NCI-H69 (cell line): ENCODE data around the gene GOLGA6L7.
A peak's percentile ranks its signal among the peaks of the same experiment; 100 is the strongest.
"Not testable (repeated sequence)": the region's sequence is repeated elsewhere in the genome, so short reads cannot be mapped to it uniquely, and the experiment has no call there.

Experiments used
- DNase-seq: peaks from one replicate; lab custom pipeline; 2025; lab: John Stamatoyannopoulos, UW

The GOLGA6L7 gene

GRCh38 chr15:28847247-28847646, 1.2 kb downstream of the GOLGA6L7 start:
- DNase-seq = not testable (repeated sequence)

GRCh38 chr15:28844147-28844546, 4.3 kb downstream of the GOLGA6L7 start:
- DNase-seq = not testable (repeated sequence)

- not testable (repeated sequence) for DNase-seq
These were observed 4.9 kb downstream of the GOLGA6L7 start for GRCh38 chr15:28843520-28843919.

- DNase-seq = not testable (repeated sequence)
These were observed 6.2 kb downstream of the GOLGA6L7 start for GRCh38 chr15:28842210-28842609.

- not testable (repeated sequence) for DNase-seq
These were observed 8.2 kb downstream of the GOLGA6L7 start for GRCh38 chr15:28840285-28840684.

- not testable (repeated sequence) for DNase-seq
These were observed 13.4 kb downstream of the GOLGA6L7 start for GRCh38 chr15:28834957-28835585.

- peak; percentile 97 for DNase-seq
These were observed 16.4 kb downstream of the GOLGA6L7 start for GRCh38 chr15:28831897-28832587.

- not testable (repeated sequence) for DNase-seq
These were observed 27.0 kb downstream of the GOLGA6L7 start for GRCh38 chr15:28821420-28821819.

- DNase-seq = not testable (repeated sequence)
These were observed 28.5 kb downstream of the GOLGA6L7 start for GRCh38 chr15:28819930-28820295.

- not testable (repeated sequence) for DNase-seq
These were observed 29.2 kb downstream of the GOLGA6L7 start for GRCh38 chr15:28819019-28819929.

- DNase-seq = not testable (repeated sequence)
These were observed 30.3 kb downstream of the GOLGA6L7 start for GRCh38 chr15:28818168-28818567.

- not testable (repeated sequence) for DNase-seq
These were observed 34.4 kb downstream of the GOLGA6L7 start for GRCh38 chr15:28814059-28814458.

- not testable (repeated sequence) for DNase-seq
These were observed 35.1 kb downstream of the GOLGA6L7 start for GRCh38 chr15:28813392-28813791.

- not testable (repeated sequence) for DNase-seq
These were observed 36.4 kb downstream of the GOLGA6L7 start for GRCh38 chr15:28811852-28812550.

- DNase-seq = not testable (repeated sequence)
These were observed 38.0 kb downstream of the GOLGA6L7 start for GRCh38 chr15:28810444-28810843.

- not testable (repeated sequence) for DNase-seq
These were observed 40.3 kb downstream of the GOLGA6L7 start for GRCh38 chr15:28808136-28808535.

- DNase-seq = peak; percentile 94
These were observed 48.1 kb downstream of the GOLGA6L7 start for GRCh38 chr15:28800366-28800765.

GRCh38 chr15:28798234-28798633, 50.2 kb downstream of the GOLGA6L7 start:
- peak; percentile 27 for DNase-seq

- DNase-seq = not testable (repeated sequence)
These were observed 54.2 kb downstream of the GOLGA6L7 start for GRCh38 chr15:28794231-28794630.
